Stimulated activated naive CD4-positive, alpha-beta T cell treated with Interleukin-2 at 50 U/mL for 16 hours (primary cell): ENCODE results near the gene CSTB.
A peak's percentile ranks its signal among the peaks of the same experiment; 100 is the strongest.
"Not testable (repeated sequence)": the region's sequence is repeated elsewhere in the genome, so short reads cannot be mapped to it uniquely, and the experiment has no call there.

Experiments
- DNase-seq: peaks from one replicate; lab custom pipeline; 2025; lab: John Stamatoyannopoulos, UW

CSTB gene

GRCh38 chr21:43775795-43776430 is at the start of gene CSTB:
CSTB (minus strand) TSS chr21:43776308; CDS start chr21:43776269, 39 bp downstream.
- DNase-seq = peak; percentile 83

GRCh38 chr21:43825242-43825935 is 49.3 kb upstream of the CSTB start:
- no peak for DNase-seq

- DNase-seq = no peak
Observed at GRCh38 chr21:43824333-43825241, 48.5 kb upstream of the CSTB start.

- not testable (repeated sequence) for DNase-seq
Observed at GRCh38 chr21:43822741-43823140, 46.6 kb upstream of the CSTB start.

- not testable (repeated sequence) for DNase-seq
Observed at GRCh38 chr21:43822166-43822565, 46.1 kb upstream of the CSTB start.

GRCh38 chr21:43820466-43820865 is 44.4 kb upstream of the CSTB start:
- no peak for DNase-seq

GRCh38 chr21:43819511-43820405 is 43.6 kb upstream of the CSTB start:
- no peak for DNase-seq

GRCh38 chr21:43818685-43819084 is 42.6 kb upstream of the CSTB start:
- DNase-seq = no peak

GRCh38 chr21:43817157-43818086 is 41.3 kb upstream of the CSTB start:
- DNase-seq = no peak

GRCh38 chr21:43816611-43817071 is 40.5 kb upstream of the CSTB start:
- DNase-seq = no peak

- DNase-seq = no peak
Observed at GRCh38 chr21:43815991-43816390, 39.9 kb upstream of the CSTB start.

GRCh38 chr21:43815107-43815613 is 39.1 kb upstream of the CSTB start:
- no peak for DNase-seq

GRCh38 chr21:43814215-43815106 is 38.4 kb upstream of the CSTB start:
- DNase-seq = no peak

GRCh38 chr21:43813656-43813980 is 37.5 kb upstream of the CSTB start:
- no peak for DNase-seq

- no peak for DNase-seq
Observed at GRCh38 chr21:43812957-43813655, 37.0 kb upstream of the CSTB start.

GRCh38 chr21:43812139-43812821 is 36.2 kb upstream of the CSTB start:
- DNase-seq = no peak

- no peak for DNase-seq
Observed at GRCh38 chr21:43811262-43812105, 35.4 kb upstream of the CSTB start.
